Neural progenitor cell (in vitro differentiated cells): ENCODE results near the gene CA5A. TPM values are rescaled to one million over a fixed set of nuclear protein-coding genes. Genes with fewer than 3 reads are reported as not detected.
"Not testable (repeated sequence)": the region's sequence is repeated elsewhere in the genome, so short reads cannot be mapped to it uniquely, and the experiment has no call there.

Source experiments
- DNase-seq: peaks from one replicate; pipeline ENCODE4 v3.0.0-alpha.2; 2016; ENCODE audit warnings: low spot score
- H2AFZ ChIP-seq: fragments of 200-600 bp; sonication (generic); replicated peaks from 2 replicates; pipeline ENCODE4 v1.6.1; 2016; ENCODE audit warnings: antibody characterized with exemption
- H3F3A ChIP-seq: fragments of 200-600 bp; sonication (generic); 2 replicates; pipeline ENCODE4 v1.6.1; 2016; ENCODE audit warnings: antibody characterized with exemption, low read depth
- H3K27ac ChIP-seq: fragments of 200-600 bp; sonication (generic); 2 replicates; pipeline ENCODE4 v1.5.1; 2016; ENCODE audit warnings: mild to moderate bottlenecking
- H3K27me3 ChIP-seq: fragments of 200-600 bp; sonication (generic); 2 replicates; pipeline ENCODE4 v1.6.1; 2016; ENCODE audit warnings: mild to moderate bottlenecking, moderate library complexity
- H3K36me3 ChIP-seq: fragments of 200-600 bp; sonication (generic); 2 replicates; pipeline ENCODE4 v1.5.1; 2016
- H3K4me1 ChIP-seq: fragments of 200-600 bp; sonication (generic); 2 replicates; pipeline ENCODE4 v1.6.1; 2016; ENCODE audit warnings: mixed run types
- H3K4me2 ChIP-seq: fragments of 200-600 bp; sonication (generic); 2 replicates; pipeline ENCODE4 v1.6.1; 2016
- H3K4me3 ChIP-seq: fragments of 200-600 bp; sonication (generic); 2 replicates; pipeline ENCODE4 v1.5.1; 2016
- H3K79me2 ChIP-seq: fragments of 200-600 bp; sonication (generic); 2 replicates; pipeline ENCODE4 v1.6.1; 2016; ENCODE audit warnings: low read depth
- H3K9ac ChIP-seq: fragments of 200-600 bp; sonication (generic); 2 replicates; pipeline ENCODE4 v1.6.1; 2016
- H3K9me3 ChIP-seq: fragments of 200-600 bp; sonication (generic); 2 replicates; pipeline ENCODE4 v1.5.1; 2016; ENCODE audit warnings: low read depth
- H4K20me1 ChIP-seq: fragments of 200-600 bp; sonication (generic); 2 replicates; pipeline ENCODE4 v1.6.1; 2016; ENCODE audit warnings: low read depth
- H3K27ac Mint-ChIP-seq: 3 replicates; pipeline ENCODE4 v1.8.0; 2021; ENCODE audit warnings: mixed read lengths
- H3K27me3 Mint-ChIP-seq: 2 replicates; pipeline ENCODE4 v1.8.0; 2022; ENCODE audit warnings: low read depth, mild to moderate bottlenecking, inconsistent platforms, moderate library complexity, mixed read lengths; ENCODE audit not compliant: insufficient read depth
- H3K36me3 Mint-ChIP-seq: 3 replicates; pipeline ENCODE4 v1.8.0; 2021; ENCODE audit warnings: mixed read lengths
- H3K4me1 Mint-ChIP-seq: 3 replicates; pipeline ENCODE4 v1.8.0; 2021; ENCODE audit warnings: mixed read lengths
- H3K4me3 Mint-ChIP-seq: 3 replicates; pipeline ENCODE4 v1.8.0; 2021; ENCODE audit warnings: mild to moderate bottlenecking, moderate library complexity, mixed read lengths
- H3K9me3 Mint-ChIP-seq: 3 replicates; pipeline ENCODE4 v1.8.0; 2020; ENCODE audit warnings: mixed read lengths
- CTCF ChIP-seq: fragments of 200-600 bp; sonication (generic); IDR thresholded peaks from 2 replicates; pipeline ENCODE4 v1.5.1; 2017; ENCODE audit warnings: antibody characterized with exemption, mild to moderate bottlenecking
- total RNA-seq: library from RNA; depleted of rRNA; stranded (reverse); fragments of >200 nt; gene quantifications from 2 replicates; pipeline ENCODE4 v1.2.3, GENCODE V29; 2015; ENCODE audit warnings: low replicate concordance

CA5A gene
- total RNA-seq, 1 donor from 2014 or later, result not detected

- H3K4me1 ChIP-seq, H3K36me3 Mint-ChIP-seq, H3K4me1 Mint-ChIP-seq, H3K36me3 ChIP-seq, H3F3A ChIP-seq, H3K27ac ChIP-seq, H3K9ac ChIP-seq, H3K4me3 ChIP-seq, H3K9me3 ChIP-seq, H3K9me3 Mint-ChIP-seq, H4K20me1 ChIP-seq, H3K79me2 ChIP-seq: not testable (repeated sequence)
- Mint-ChIP-seq H3K4me3 (peak overlapping the region; percentile 59), H3K27ac (peak overlapping the region; percentile 78), H3K27me3 (peaks cover 15% of the 10 kb centered on the region)
- Histone ChIP-seq H3K4me2 (peak overlapping the region; percentile 57), H3K27me3 (peaks cover 16% of the 10 kb centered on the region), H2AFZ (peak overlapping the region; percentile 85)
- DNase-seq, result peak; percentile 85
- TF ChIP-seq CTCF, result peak; percentile 90
These were observed 27.0 kb downstream of the CA5A start for GRCh38 chr16:87909203-87909935.

- H3K79me2 ChIP-seq, H3K4me3 Mint-ChIP-seq, H3K4me1 ChIP-seq, H3F3A ChIP-seq, H3K36me3 ChIP-seq, H3K9me3 Mint-ChIP-seq, H3K9me3 ChIP-seq, H3K4me1 Mint-ChIP-seq, H4K20me1 ChIP-seq, H3K27ac Mint-ChIP-seq, H3K9ac ChIP-seq, H3K4me3 ChIP-seq, H2AFZ ChIP-seq, DNase-seq, H3K27ac ChIP-seq, H3K4me2 ChIP-seq, H3K36me3 Mint-ChIP-seq: not testable (repeated sequence)
- H3K27me3 ChIP-seq, result peaks cover 16% of the 10 kb centered on the region
- H3K27me3 Mint-ChIP-seq, result peaks cover 11% of the 10 kb centered on the region
These were observed 28.2 kb downstream of the CA5A start for GRCh38 chr16:87908101-87908500.

- H3K4me3 ChIP-seq, H3K27ac ChIP-seq, H3F3A ChIP-seq, DNase-seq, H3K9ac ChIP-seq, H3K4me1 Mint-ChIP-seq, H3K4me3 Mint-ChIP-seq, H3K4me2 ChIP-seq, H3K4me1 ChIP-seq, H3K36me3 Mint-ChIP-seq, H3K9me3 ChIP-seq, H2AFZ ChIP-seq, H3K27ac Mint-ChIP-seq, H4K20me1 ChIP-seq, H3K79me2 ChIP-seq, H3K36me3 ChIP-seq, H3K9me3 Mint-ChIP-seq: not testable (repeated sequence)
- peaks cover 16% of the 10 kb centered on the region for H3K27me3 ChIP-seq
- peaks cover 11% of the 10 kb centered on the region for H3K27me3 Mint-ChIP-seq
These were observed 30.8 kb downstream of the CA5A start for GRCh38 chr16:87905521-87905920.

- not testable (repeated sequence) for DNase-seq
These were observed 31.4 kb downstream of the CA5A start for GRCh38 chr16:87904963-87905362.

GRCh38 chr16:87900489-87900888 lies 35.8 kb downstream of the CA5A start:
- H3K9me3 Mint-ChIP-seq, H3K36me3 ChIP-seq, H3K27me3 ChIP-seq, H3F3A ChIP-seq, H3K27ac ChIP-seq, H2AFZ ChIP-seq, H3K4me3 ChIP-seq, H3K9ac ChIP-seq, H3K79me2 ChIP-seq, DNase-seq, H3K4me1 ChIP-seq, H3K4me2 ChIP-seq, H3K36me3 Mint-ChIP-seq, H4K20me1 ChIP-seq, H3K9me3 ChIP-seq, H3K27me3 Mint-ChIP-seq, H3K4me1 Mint-ChIP-seq: not testable (repeated sequence)
- Mint-ChIP-seq H3K27ac (peak overlapping the region; percentile 25), H3K4me3 (peak overlapping the region; percentile 53)

More at GRCh38 chr16:87904963-87905362, 31.4 kb downstream of the CA5A start:
- not testable (repeated sequence) for H4K20me1 ChIP-seq, H3K9me3 Mint-ChIP-seq, H3F3A ChIP-seq, H3K4me3 ChIP-seq, H3K27ac Mint-ChIP-seq, H3K79me2 ChIP-seq, H3K4me2 ChIP-seq, H2AFZ ChIP-seq, H3K36me3 ChIP-seq, H3K4me3 Mint-ChIP-seq, H3K9me3 ChIP-seq, H3K27ac ChIP-seq, H3K36me3 Mint-ChIP-seq, H3K4me1 ChIP-seq, H3K4me1 Mint-ChIP-seq, H3K9ac ChIP-seq
- peaks cover 16% of the 10 kb centered on the region for H3K27me3 ChIP-seq
- H3K27me3 Mint-ChIP-seq, result peaks cover 11% of the 10 kb centered on the region
